Measurements from ENCODE around the gene OR51V1. TPM values are rescaled to one million over a fixed set of nuclear protein-coding genes. Genes with fewer than 3 reads are reported as not detected.

The OR51V1 gene
- polyA plus RNA-seq, 3 donors, result not detected

DNA sequence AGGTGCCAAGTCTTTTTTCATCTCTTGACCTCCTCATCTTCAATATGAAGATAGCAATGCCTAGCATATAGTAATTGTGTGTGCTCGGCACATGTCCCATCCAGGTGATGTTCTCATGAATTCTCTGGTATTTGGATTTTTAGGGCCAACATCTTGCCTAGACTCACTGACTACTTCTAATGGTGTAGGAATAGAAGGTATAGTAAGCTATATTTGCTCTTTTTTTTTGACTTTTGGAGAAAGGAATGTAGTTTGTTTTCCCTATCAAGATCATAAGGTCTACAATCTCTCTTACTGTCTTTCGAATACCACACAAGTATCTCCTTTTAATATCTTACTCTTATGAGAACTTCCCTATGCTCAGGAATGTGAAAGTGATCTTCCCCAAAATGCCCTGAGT lies 30.6 kb upstream of the OR51V1 start:
- no peak for DNase-seq (ENCODE audit: low read depth in 3 of 3, low spot score in 2 of 3)

DNA sequence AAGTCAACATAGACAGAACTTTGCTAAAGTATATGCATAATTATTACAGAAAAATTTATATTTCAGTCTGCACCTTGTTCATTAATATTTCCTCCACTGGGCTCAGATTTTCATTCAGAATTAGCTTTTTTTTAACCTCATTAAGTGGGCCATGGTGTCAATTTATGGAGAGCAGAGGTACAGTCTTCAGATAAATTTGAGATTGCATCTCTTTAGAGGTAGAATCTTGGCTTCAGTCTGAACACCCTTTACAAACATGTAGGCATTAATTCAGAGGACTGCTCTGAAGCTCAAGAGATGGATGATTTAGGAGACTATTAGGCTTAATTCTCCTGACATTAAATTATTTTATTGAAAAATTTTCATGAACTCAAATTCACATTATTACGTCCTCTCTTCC lies 29.8 kb upstream of the OR51V1 start:
- no peak for DNase-seq (ENCODE audit: low read depth in 3 of 3, low spot score in 2 of 3)

DNA sequence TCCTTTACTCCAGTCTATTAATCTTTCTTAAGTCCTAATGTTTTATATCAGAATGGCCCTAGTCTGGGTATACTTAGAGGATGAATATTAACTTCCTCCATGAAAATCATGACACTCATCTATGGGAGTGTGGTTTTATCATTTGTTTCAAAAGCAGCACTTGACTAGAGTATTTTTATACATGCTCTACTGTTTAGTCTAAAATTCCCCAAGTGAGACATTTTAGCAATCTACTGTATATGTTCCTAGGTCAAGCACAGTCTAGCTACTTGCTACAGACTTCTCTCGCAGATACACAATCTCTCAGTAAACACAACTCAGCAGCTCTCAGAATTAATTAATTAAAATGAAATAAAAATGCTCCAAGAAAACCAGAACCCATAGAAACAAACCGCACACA lies 29.3 kb upstream of the OR51V1 start:
- no peak for DNase-seq (ENCODE audit: low read depth in 3 of 3, low spot score in 2 of 3)

DNA sequence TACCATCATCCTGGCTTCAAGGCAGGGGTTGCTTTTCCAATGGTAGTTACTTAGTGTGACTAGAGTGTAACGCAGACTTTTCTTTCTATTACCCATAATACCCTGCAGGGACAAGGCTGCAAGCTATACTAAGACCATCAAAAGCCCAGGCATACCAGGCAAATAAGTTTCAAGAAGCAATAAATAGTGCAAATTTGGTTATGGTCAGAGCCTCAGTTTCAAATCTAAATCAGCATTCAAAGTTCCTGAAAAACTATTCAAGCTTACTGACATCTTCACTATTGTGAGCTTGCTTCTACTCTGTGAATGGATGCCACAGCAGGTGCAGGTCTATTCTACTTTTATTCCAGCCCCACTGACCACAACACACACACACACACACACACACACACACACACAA lies 28.9 kb upstream of the OR51V1 start:
- no peak for DNase-seq (ENCODE audit: low read depth in 3 of 3, low spot score in 2 of 3)

DNA sequence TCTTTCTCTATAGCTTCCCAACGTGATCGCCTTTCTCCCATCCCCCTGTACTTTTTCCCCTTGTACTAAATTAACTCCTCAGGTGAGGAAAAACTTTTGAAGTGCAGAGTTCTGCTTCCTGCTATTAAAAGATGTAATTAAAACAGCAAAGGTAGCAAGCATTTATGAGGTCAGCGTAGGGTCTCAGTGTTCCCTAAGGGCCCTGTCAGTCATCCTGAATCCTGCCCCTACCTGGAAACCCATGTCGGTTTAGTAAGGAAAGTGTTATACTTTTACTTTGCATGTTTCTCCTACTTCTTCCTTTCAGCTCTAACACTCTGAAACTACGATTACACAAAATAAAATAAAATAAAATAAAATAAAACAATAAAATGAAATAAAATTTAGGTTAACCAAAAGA lies 27.6 kb upstream of the OR51V1 start:
- no peak for DNase-seq (ENCODE audit: low read depth in 3 of 3, low spot score in 2 of 3)

DNA sequence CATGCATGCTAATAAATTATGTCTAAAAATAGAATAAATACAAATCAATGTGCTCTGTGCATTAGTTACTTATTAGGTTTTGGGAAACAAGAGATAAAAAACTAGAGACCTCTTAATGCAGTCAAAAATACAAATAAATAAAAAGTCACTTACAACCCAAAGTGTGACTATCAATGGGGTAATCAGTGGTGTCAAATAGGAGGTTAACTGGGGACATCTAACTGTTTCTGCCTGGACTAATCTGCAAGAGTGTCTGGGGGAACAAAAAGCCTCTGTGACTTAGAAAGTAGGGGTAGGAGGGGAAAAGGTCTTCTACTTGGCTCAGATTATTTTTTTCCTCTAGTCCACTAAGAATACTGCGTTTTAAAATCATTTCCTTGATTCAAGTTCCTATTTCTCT lies 27.2 kb upstream of the OR51V1 start:
- DNase-seq (ENCODE audit: low read depth in 3 of 3, low spot score in 2 of 3), result no peak

DNA sequence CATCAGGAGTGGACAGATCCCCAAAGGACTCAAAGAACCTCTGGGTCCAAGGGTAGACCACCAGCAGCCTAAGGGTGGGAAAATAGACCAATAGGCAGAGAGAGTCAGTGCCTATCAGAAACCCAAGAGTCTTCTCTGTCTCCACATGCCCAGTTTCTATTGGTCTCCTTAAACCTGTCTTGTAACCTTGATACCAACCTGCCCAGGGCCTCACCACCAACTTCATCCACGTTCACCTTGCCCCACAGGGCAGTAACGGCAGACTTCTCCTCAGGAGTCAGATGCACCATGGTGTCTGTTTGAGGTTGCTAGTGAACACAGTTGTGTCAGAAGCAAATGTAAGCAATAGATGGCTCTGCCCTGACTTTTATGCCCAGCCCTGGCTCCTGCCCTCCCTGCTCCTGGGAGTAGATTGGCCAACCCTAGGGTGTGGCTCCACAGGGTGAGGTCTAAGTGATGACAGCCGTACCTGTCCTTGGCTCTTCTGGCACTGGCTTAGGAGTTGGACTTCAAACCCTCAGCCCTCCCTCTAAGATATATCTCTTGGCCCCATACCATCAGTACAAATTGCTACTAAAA lies 26.3 kb upstream of the OR51V1 start, which contains the start of gene HBB:
TSS of gene HBB (minus strand) at position 340 of the 579 bp plus-strand sequence. CDS start at position 290, 50 bp downstream.
- DNase-seq (ENCODE audit: low read depth in 3 of 3, low spot score in 2 of 3), result no peak

DNA sequence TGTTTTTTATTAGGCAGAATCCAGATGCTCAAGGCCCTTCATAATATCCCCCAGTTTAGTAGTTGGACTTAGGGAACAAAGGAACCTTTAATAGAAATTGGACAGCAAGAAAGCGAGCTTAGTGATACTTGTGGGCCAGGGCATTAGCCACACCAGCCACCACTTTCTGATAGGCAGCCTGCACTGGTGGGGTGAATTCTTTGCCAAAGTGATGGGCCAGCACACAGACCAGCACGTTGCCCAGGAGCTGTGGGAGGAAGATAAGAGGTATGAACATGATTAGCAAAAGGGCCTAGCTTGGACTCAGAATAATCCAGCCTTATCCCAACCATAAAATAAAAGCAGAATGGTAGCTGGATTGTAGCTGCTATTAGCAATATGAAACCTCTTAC lies 25.0 kb upstream of the OR51V1 start:
- no peak for DNase-seq (ENCODE audit: low read depth in 3 of 3, low spot score in 2 of 3)

DNA sequence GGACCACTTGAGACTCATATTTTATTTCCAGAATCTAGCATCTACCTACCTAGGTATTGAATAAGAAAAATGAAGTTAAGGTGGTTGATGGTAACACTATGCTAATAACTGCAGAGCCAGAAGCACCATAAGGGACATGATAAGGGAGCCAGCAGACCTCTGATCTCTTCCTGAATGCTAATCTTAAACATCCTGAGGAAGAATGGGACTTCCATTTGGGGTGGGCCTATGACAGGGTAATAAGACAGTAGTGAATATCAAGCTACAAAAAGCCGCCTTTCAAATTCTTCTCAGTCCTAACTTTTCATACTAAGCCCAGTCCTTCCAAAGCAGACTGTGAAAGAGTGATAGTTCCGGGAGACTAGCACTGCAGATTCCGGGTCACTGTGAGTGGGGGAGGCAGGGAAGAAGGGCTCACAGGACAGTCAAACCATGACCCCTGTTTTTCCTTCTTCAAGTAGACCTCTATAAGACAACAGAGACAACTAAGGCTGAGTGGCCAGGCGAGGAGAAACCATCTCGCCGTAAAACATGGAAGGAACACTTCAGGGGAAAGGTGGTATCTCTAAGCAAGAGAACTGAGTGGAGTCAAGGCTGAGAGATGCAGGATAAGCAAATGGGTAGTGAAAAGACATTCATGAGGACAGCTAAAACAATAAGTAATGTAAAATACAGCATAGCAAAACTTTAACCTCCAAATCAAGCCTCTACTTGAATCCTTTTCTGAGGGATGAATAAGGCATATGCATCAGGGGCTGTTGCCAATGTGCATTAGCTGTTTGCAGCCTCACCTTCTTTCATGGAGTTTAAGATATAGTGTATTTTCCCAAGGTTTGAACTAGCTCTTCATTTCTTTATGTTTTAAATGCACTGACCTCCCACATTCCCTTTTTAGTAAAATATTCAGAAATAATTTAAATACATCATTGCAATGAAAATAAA lies 24.3 kb upstream of the OR51V1 start:
- no peak for DNase-seq (ENCODE audit: low read depth in 3 of 3, low spot score in 2 of 3)

DNA sequence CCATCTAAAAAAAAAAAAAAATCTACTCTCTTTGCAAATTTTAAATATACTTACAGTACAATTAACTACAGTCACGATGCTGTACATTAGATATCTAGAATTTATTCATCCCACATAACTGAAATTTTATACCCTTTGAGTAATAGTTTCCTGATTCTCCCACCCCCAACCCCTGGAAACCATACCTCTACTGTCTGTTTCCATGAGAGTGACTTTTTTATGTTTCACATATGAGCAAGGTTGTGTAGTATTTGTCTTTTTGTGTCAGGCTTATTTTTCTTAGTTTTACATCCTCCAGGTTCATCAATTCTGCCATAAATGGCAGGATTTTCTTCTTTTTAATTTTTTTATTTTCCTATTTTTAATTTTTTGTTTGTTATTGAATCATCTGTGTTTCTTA lies 23.2 kb upstream of the OR51V1 start:
- DNase-seq (ENCODE audit: low read depth in 3 of 3, low spot score in 2 of 3), result no peak

DNA sequence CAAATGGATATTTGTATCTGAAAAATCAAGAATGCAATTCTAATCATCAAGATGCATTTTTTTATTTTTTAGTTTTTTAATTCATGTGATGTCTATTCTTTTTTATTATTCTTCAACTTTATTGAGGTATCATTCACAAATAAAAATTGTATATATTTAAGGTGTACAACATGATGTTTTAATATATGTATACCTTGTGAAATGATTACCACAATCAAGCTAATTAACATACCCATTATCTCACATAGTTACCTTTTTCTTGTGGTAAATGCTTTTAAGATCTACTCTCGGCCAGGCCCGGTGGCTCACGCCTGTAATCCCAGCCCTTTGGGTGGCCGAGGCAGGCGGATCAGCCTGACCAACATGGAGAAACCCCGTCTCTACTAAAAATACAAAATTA lies 22.7 kb upstream of the OR51V1 start:
- DNase-seq (ENCODE audit: low read depth in 3 of 3, low spot score in 2 of 3), result no peak

DNA sequence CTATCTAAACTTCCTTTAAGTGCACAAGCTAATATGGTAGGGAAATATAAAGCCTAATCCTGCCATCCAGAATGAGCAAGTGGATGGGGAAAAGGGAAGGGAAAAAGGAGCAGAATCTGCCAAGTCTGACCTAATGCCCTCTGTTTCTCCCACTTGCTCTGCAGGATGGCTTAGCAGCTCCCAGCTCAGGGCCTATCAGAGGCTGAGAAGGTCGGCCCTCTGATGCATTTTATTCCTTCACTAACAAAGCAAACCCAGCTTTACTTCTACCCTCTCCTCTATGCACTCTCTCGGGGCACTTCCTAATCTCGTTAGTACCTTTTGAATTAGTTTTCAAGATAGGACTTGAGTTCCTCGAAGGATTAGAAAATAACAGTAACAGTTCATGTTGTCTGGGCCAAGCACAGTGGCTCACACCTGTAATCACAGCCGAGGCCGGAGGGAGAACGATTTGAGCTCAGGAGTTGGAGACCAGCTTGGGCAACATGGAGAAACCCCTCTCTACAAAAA lies 9.9 kb upstream of the OR51V1 start:
- no peak for DNase-seq (ENCODE audit: low read depth in 3 of 3, low spot score in 2 of 3)

DNA sequence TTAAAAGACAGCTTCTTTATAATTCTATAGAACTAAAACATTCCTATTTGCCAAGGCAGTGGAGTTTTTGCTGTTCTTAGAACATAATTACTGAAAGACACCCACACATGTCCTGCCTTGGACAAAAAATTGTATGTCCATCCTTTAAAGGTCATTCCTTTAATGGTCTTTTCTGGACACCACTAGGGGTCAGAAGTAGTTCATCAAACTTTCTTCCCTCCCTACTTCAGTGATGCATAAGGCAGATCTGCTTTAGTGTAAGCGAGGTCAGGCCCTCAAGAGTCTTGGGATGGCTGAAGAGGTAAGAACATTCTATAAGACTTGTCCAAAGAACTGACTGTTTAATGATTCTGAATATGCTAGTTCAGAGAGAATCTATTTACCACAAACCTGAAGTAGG lies 4.3 kb upstream of the OR51V1 start:
- DNase-seq (ENCODE audit: low read depth in 3 of 3, low spot score in 2 of 3), result peak; percentile 2 to 12 (median 5)

DNA sequence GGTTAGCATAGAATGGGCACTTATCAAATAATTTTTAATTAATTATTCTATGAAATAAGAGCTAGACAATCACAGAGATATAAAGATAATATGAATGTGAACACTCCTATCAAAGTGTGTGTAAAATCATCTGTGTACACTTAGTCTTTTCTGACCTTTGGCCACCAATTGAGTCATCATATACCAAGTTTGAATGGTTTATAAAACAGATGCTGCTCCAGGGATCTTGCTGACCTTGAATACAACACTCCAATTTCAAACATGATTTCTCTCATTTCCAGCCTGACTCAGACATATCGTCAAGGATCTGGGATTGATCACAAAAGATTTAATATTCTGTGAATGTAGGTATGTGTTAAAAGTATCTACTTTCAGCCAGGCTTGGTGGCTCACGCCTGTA lies 2.9 kb upstream of the OR51V1 start:
- no peak for DNase-seq (ENCODE audit: low read depth in 3 of 3, low spot score in 2 of 3)

DNA sequence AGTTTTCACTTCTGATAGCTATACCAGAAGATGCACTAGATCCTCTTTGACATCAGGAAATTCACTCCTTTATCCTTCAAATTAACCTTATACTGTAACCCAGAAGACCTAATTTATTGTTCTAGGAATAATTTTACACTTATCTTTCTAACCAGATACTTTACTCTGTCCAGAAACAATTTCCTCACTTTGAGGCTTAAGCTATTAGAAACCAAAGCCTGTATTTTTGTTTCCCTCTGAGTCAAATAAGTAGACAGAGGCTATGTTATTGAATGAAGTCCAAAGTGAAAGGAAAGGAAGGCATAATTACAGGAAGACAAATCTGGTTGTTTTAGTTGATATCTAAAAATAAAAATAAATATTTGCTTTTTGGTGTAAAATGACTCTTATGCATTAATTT lies 2.2 kb downstream of the OR51V1 start:
- DNase-seq (ENCODE audit: low read depth in 3 of 3, low spot score in 2 of 3), result no peak

DNA sequence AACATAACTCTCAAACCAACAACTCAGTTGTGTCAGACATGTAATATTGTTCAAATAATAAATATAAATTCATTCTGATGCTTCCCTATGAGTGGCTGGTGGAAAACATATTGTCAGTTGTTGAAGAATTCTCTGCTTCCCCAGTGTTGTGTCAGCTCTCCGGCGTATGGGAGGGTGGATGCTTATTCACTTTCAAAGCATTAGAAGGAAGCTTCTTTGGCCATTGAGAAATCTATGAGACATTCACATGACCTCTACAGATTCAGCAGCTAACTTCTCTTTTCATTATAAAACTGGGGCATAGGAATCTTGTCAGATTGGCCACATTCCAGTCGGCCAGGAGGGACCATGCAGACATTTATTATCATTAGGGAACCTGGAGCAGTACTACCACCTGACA lies 2.9 kb downstream of the OR51V1 start:
- DNase-seq (ENCODE audit: low read depth in 3 of 3, low spot score in 2 of 3), result no peak

DNA sequence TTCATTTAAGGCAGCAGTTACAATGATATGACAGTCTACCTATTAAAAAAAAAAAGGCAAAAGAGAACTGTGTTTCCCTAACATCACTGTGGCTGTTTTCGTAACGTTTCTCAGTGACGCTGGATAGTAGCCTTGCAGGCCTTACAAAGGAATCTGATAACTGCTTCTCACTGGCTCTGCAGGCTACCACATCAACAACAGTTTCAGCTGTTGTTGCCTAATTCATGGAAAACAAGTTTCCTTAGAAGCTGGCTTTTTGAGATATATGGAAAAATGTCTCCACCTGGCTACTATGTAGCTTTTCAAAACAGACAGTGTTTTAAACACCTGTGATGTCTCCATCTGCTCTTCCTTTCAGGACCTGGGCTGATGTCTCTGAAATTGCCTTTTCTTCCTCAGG lies 3.8 kb downstream of the OR51V1 start:
- DNase-seq (ENCODE audit: low read depth in 3 of 3, low spot score in 2 of 3), result no peak

DNA sequence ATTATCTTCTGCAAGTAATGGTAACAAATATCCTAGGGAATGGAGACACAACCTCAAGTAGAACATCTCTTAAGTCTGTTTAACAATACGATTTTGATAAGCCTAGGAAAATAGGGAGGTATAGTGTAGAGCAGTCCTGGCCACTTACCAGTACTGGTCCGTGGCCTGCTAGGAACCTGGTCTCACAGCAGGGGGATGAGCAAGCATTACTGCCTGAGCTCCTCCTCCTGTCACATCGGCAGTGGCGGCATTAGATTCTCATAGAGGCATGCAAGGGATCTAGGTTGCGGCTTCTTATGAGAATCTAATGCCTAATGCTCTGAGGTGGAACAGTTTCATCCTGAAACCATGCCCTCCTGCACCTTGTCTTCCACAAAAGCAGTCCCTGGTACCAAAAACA lies 4.4 kb downstream of the OR51V1 start:
- DNase-seq (ENCODE audit: low read depth in 3 of 3, low spot score in 2 of 3), result no peak

DNA sequence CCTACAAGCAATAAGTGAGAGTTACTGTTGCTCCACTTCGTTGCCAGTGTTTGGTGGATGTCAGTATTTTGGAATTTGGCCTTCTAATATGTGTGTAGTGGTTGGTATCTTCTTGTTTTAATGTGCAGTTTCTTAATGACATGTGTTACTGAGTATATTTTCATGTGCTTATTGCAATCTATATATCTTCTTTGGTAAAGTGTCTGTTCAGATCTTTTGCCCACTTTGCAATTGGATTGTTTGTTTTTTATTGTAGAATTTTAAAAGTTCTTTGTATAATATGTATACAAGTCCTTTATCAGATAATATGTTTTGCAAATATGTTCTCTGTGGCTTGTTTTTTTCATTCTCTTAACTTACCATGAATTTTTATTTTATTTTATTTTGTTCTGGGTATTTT lies 7.7 kb downstream of the OR51V1 start:
- no peak for DNase-seq (ENCODE audit: low read depth in 3 of 3, low spot score in 2 of 3)

DNA sequence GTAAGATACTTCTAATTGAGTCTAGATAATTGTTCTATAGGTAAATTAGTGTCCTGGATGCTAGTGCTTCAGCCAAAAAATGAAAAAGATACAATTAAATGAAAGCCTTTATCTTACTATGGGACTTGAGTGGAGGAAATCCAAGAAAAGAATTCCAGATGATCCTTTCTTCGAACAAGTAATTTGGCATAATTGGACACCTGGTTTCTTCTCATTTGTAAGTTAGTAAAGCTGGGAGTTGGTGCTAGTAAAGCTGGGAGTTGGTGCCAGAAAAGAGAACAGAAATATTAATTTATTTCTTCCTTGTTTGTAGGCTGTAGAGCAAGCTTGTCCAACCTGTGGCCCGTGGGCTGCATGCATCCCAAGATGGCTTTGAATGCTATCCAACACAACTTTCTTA lies 12.3 kb downstream of the OR51V1 start:
- no peak for DNase-seq (ENCODE audit: low read depth in 3 of 3, low spot score in 2 of 3)

DNA sequence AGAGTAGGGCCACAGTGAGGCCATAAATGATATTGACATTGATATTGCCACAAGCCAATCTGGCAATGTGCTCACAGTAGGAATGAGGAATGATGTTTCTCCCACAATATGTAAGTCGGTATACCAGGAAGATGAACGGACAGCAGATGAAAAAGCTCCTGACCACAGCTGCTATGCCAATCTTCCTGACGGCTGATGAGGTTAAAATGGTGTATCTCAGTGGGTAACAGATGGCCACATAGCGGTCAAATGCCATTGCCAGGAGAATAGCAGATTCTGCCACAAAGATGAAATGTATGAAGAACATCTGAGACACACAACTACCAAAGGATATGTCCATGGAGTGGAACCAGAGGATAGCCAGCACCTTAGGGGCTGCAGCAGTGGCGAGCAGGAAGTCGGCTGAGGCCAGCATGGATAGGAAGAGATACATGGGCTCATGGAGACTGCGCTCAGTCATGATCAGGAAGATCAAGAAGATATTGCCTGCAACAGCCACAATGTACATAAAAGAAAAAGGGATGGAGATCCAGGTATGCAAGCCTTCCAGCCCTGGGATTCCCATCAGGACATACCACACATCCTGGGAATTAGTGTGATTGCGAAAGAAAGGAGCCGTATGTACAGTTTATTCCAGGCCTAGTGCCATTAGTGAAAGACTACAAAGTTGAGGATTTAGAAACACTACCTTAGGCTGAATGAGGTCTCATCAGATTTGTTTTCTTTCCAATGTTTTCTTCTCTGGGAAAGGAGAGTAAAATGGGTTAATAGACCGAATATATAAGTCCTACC lies 22.2 kb downstream of the OR51V1 start:
- no peak for DNase-seq (ENCODE audit: low read depth in 3 of 3, low spot score in 2 of 3)
